ENCODE data around the gene RSRC1.

- TF ChIP-seq CTCF (IDR thresholded peaks at IDR 0.05; ENCODE audit: borderline replicate concordance, extremely low read depth, low read length, poor library complexity, severe bottlenecking) (no peak), EZH2 (IDR thresholded peaks at IDR 0.05; ENCODE audit: borderline replicate concordance, low read depth, low read length, severe bottlenecking) (no peak)
Observed at GRCh38 chr3:158134363-158134762, 24.5 kb downstream of the RSRC1 start.
